DND-41 (cell line): Measurements from ENCODE around the gene GRK6.

Source experiments
- ATAC-seq: fragments of 200-7000 bp; cut with Tn5 transposase; 3 replicates; pipeline ENCODE4 v1.9.1; 2021; ENCODE audit warnings: low read depth; ENCODE audit not compliant: insufficient read depth
- DNase-seq: peaks from one replicate; pipeline ENCODE4 v3.0.0-alpha.2; 2020
- H2AFZ ChIP-seq: 2 replicates; pipeline ENCODE4 v1.6.0; 2012; ENCODE audit warnings: low read depth, low read length
- H3K27ac ChIP-seq: 2 replicates; pipeline ENCODE4 v1.5.1; 2012; ENCODE audit warnings: low read length, inconsistent platforms
- H3K27me3 ChIP-seq: fragments of 200-600 bp; sonication (generic); 2 replicates; pipeline ENCODE4 v1.6.0; 2012; ENCODE audit warnings: low read length, mild to moderate bottlenecking, inconsistent platforms; ENCODE audit not compliant: insufficient read depth, poor library complexity
- H3K36me3 ChIP-seq: 2 replicates; pipeline ENCODE4 v1.5.1; 2012; ENCODE audit warnings: low read length, inconsistent platforms; ENCODE audit not compliant: insufficient read depth
- H3K4me1 ChIP-seq: 2 replicates; pipeline ENCODE4 v1.5.1; 2012; ENCODE audit warnings: mild to moderate bottlenecking, low read length; ENCODE audit not compliant: insufficient read depth
- H3K4me2 ChIP-seq: 2 replicates; pipeline ENCODE4 v1.6.0; 2012; ENCODE audit warnings: mild to moderate bottlenecking, moderate library complexity, low read length, inconsistent platforms; ENCODE audit not compliant: insufficient read depth
- H3K4me3 ChIP-seq, 2 experiments: fragments of 200-600 bp in 1 of 2; shearing (Covaris generic) in 1 of 2; 2 replicates each; pipeline ENCODE4 v1.5.1; 2012 to 2016; ENCODE audit warnings: inconsistent platforms in 2 of 2, low read length in 2 of 2, mild to moderate bottlenecking in 2 of 2, low read depth in 1 of 2, moderate library complexity in 1 of 2
- H3K79me2 ChIP-seq: 2 replicates; pipeline ENCODE4 v1.6.0; 2012; ENCODE audit warnings: low read length, inconsistent platforms; ENCODE audit not compliant: insufficient read depth
- H3K9ac ChIP-seq: 2 replicates; pipeline ENCODE4 v1.6.0; 2012; ENCODE audit warnings: low read depth, mild to moderate bottlenecking, inconsistent platforms, low read length, moderate library complexity
- H3K9me3 ChIP-seq: 2 replicates; pipeline ENCODE4 v1.5.1; 2012; ENCODE audit warnings: low read length, moderate library complexity, mild to moderate bottlenecking, inconsistent platforms; ENCODE audit not compliant: insufficient read depth, severe bottlenecking
- H4K20me1 ChIP-seq: 2 replicates; pipeline ENCODE4 v1.6.0; 2012; ENCODE audit warnings: low read length; ENCODE audit not compliant: insufficient read depth
- EZH2 ChIP-seq: IDR thresholded peaks from 3 replicates; pipeline ENCODE4 v1.6.1; 2012; ENCODE audit warnings: borderline replicate concordance, low read depth, mild to moderate bottlenecking, moderate library complexity, low read length, inconsistent platforms; ENCODE audit not compliant: severe bottlenecking
- TF ChIP-seq, protein P1 (sequence below): IDR thresholded peaks from 2 replicates; pipeline ENCODE4 v1.5.1; 2012; ENCODE audit warnings: borderline replicate concordance, low read length, moderate library complexity, mild to moderate bottlenecking; ENCODE audit not compliant: poor library complexity, severe bottlenecking; ENCODE audit errors: extremely low read depth

Gene GRK6

DNA sequence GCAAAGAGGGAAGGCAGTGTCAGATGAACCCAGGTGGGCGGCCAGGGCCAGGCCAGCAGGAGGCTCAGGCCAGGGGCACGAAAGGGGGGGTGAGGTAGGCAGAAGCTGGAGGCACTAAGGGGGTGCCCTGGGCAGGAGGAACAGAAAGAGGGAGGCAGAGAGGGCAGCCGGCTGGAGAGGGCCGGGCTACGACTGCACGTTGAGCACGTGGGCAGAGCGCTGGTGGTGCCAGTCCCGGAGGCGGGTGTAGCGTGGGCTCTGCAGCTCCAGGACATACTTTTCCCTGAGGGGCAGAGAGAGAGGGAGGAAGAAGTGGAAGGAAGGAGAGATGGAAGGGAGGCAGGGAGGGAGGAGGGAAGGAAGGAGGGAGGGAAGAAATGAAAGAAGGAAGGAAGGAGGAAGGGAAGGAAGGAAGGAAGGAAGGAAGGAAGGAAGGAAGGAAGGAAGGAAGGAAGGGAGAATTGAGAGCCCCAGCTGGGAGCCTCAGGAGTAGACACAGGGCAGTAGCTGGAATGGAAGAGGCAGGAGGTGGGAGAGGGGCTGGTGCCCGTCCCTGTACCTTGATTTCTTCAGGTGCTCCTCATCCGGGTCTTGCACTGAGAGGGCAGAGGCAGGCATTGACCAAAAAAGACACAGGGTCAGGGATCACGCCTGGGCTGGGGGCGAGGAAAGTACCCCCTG is 64.0 kb downstream of the GRK6 start:
- Histone ChIP-seq H4K20me1 (peaks cover 3% of the 10 kb centered on the region; the same call in 1 of the 2 replicates), H3K36me3 (no peaks in the 10 kb centered on the region), H3K27ac (no peak overlapping the region), H3K4me1 (no peaks in the 10 kb centered on the region), H2AFZ (no peak overlapping the region), H3K27me3 (no peaks in the 10 kb centered on the region), H3K9me3 (no peaks in the 10 kb centered on the region), H3K79me2 (no peaks in the 10 kb centered on the region), H3K4me2 (no peak overlapping the region), H3K4me3 (no peak overlapping the region), H3K9ac (no peak overlapping the region)
- TF ChIP-seq, protein P1, sequence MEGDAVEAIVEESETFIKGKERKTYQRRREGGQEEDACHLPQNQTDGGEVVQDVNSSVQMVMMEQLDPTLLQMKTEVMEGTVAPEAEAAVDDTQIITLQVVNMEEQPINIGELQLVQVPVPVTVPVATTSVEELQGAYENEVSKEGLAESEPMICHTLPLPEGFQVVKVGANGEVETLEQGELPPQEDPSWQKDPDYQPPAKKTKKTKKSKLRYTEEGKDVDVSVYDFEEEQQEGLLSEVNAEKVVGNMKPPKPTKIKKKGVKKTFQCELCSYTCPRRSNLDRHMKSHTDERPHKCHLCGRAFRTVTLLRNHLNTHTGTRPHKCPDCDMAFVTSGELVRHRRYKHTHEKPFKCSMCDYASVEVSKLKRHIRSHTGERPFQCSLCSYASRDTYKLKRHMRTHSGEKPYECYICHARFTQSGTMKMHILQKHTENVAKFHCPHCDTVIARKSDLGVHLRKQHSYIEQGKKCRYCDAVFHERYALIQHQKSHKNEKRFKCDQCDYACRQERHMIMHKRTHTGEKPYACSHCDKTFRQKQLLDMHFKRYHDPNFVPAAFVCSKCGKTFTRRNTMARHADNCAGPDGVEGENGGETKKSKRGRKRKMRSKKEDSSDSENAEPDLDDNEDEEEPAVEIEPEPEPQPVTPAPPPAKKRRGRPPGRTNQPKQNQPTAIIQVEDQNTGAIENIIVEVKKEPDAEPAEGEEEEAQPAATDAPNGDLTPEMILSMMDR: no peak
- DNase-seq (no peak), ATAC-seq (no peak)

DNA sequence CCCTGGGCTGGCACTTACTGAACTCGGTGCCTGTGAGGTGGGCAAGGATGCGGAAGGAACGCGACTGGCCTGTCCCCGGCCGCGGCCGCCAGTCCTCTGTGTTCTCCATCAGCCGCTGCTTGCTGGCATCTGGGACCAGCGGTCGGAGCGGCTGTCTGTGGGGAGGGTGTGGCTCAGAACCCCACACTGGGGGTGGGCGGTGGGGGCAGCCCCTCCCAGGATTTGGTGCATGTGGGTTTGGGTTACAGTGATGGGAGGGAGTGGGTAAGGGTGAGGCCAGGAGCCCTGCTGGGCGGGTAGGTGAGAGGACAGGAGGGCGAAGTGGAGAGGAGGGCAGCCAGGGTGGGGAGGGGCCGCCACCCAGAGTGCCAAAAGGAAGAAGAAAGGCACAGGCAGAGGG is 64.5 kb downstream of the GRK6 start:
- no peak for DNase-seq
- Histone ChIP-seq H3K79me2 (no peaks in the 10 kb centered on the region), H3K4me2 (no peak overlapping the region)

DNA sequence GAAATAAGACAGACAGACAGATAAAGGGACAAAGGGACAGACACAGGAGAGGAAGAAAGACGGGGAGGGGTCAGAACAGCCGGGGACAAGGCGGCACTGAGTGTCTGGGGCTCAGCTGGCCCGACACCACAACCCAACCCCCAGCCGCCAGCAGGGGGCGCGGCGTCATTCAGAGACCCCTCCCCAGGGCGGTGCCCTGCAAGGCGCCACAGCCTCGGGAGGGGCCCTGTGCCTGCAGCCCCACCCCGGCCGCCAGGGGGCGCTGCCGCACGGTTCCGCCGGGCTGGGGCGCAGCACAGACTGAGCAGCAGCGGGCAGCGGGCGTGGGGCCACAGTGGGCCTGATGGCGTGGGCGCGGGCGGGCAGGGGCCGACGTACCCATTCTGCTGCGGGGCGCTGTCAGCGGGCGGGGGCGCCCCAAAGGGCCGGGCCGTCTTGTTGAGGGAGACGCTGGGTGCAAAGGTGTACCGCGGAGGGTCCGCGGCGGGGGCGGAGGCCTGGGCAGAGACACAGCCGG is 65.0 kb downstream of the GRK6 start:
- H3K36me3 ChIP-seq: no peaks in the 10 kb centered on the region
- H4K20me1 ChIP-seq: peaks cover 3% of the 10 kb centered on the region; the same call in 1 of the 2 replicates
- no peaks in the 10 kb centered on the region for H3K79me2 ChIP-seq

More for the DNA sequence above, 64.5 kb downstream of the GRK6 start:
- H2AFZ ChIP-seq: no peak overlapping the region
- no peaks in the 10 kb centered on the region for H3K36me3 ChIP-seq
- no peak overlapping the region for H3K4me3 ChIP-seq
- no peaks in the 10 kb centered on the region for H3K9me3 ChIP-seq
- no peak overlapping the region for H3K9ac ChIP-seq
- ATAC-seq: no peak
- H3K27me3 ChIP-seq: no peaks in the 10 kb centered on the region
- H4K20me1 ChIP-seq: peaks cover 3% of the 10 kb centered on the region; the same call in 1 of the 2 replicates
- no peaks in the 10 kb centered on the region for H3K4me1 ChIP-seq
- no peak overlapping the region for H3K27ac ChIP-seq
- no peak for TF ChIP-seq EZH2
- TF ChIP-seq, protein P1: no peak

More for the DNA sequence above, 65.0 kb downstream of the GRK6 start:
- H3K9ac ChIP-seq: no peak overlapping the region
- H3K4me1 ChIP-seq: peaks cover 4% of the 10 kb centered on the region
- H3K4me3 ChIP-seq: no peak overlapping the region
- H3K9me3 ChIP-seq: no peaks in the 10 kb centered on the region
- no peak overlapping the region for H2AFZ ChIP-seq
- no peak overlapping the region for H3K4me2 ChIP-seq
- H3K27me3 ChIP-seq: no peaks in the 10 kb centered on the region
- no peak overlapping the region for H3K27ac ChIP-seq
- DNase-seq (peak; percentile 44), ATAC-seq (peak; percentile 51)
- TF ChIP-seq EZH2: no peak
- TF ChIP-seq, protein P1: peak; percentile 56
